Measurements from ENCODE around the gene BCL2L13.

DNA sequence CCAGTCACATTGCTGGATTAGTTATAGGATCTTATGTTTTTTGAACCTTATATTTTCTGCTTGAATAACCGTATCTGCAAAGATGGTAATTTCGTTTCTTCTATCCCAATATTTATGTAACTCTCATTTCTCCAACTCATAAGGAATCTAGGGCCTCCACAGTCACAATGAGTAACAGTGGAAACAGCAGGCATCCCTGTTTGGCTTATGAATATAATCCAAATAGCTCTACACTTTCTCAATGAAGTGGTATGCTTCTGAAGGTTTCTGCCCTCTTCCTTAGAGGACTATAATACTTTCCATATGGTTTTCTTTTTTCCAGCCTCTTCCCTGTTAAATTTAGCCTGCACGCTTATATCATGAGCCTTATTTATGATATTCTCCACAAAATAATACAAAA is 26.5 kb upstream of the BCL2L13 start:
- TF ChIP-seq NFRKB (IDR thresholded peaks at IDR 0.05): no peak
- TF ChIP-seq HDGF (IDR thresholded peaks at IDR 0.05; ENCODE audit: borderline replicate concordance): no peak
- no peak for TF ChIP-seq FOXA1 (IDR thresholded peaks at IDR 0.05)
- no peak for TF ChIP-seq TARDBP (IDR thresholded peaks at IDR 0.05)
- TF ChIP-seq SP1 (IDR thresholded peaks at IDR 0.05): no peak
- TF ChIP-seq SUZ12 (IDR thresholded peaks at IDR 0.05): no peak
- no peak for TF ChIP-seq FOXM1 (IDR thresholded peaks at IDR 0.05; ENCODE audit: borderline replicate concordance)
- no peak for TF ChIP-seq FOXK2 (IDR thresholded peaks at IDR 0.05)
- TF ChIP-seq ELF4 (IDR thresholded peaks at IDR 0.05): no peak
- no peak for TF ChIP-seq ZNF384 (IDR thresholded peaks at IDR 0.05)
- TF ChIP-seq L3MBTL2 (conservative IDR thresholded peaks at IDR 0.05): no peak
- TF ChIP-seq PKNOX1 (IDR thresholded peaks at IDR 0.05): no peak

All from HEK293T (cell line).